Natural killer cell (primary cell): ENCODE measurements around the gene SCYL1. TPM values are rescaled to one million over a fixed set of nuclear protein-coding genes. Genes with fewer than 3 reads are reported as not detected.
"Not testable (repeated sequence)": the region's sequence is repeated elsewhere in the genome, so short reads cannot be mapped to it uniquely, and the experiment has no call there.

Experiments
- ATAC-seq, 3 donors: fragments of 150-1000 bp in 2 of 3; fragments of 200-7000 bp in 1 of 3; cut with Tn5 transposase; 1 replicate in 1 of 3; 2 replicates in 2 of 3; pipeline ENCODE4 v1.10.0; 2021; ENCODE audit warnings: mild to moderate bottlenecking in 2 of 3, moderate library complexity in 2 of 3
- DNase-seq, 2 donors: peaks; one replicate each; pipeline versions ENCODE4 v3.0.0 to v3.0.0-alpha.2; 2013 to 2021; ENCODE audit warnings: mixed read lengths in 1 of 2
- H3K27ac ChIP-seq: one replicate; pipeline ENCODE4 v1.5.1; 2013; ENCODE audit warnings: mild to moderate bottlenecking, low read length
- H3K27me3 ChIP-seq: one replicate; pipeline ENCODE4 v1.6.1; 2013; ENCODE audit warnings: low read length; ENCODE audit not compliant: control insufficient read depth, insufficient read depth
- H3K36me3 ChIP-seq: one replicate; pipeline ENCODE4 v1.6.1; 2013; ENCODE audit warnings: low read length; ENCODE audit not compliant: control insufficient read depth, insufficient read depth
- H3K4me1 ChIP-seq: one replicate; pipeline ENCODE4 v1.6.1; 2013; ENCODE audit warnings: low read length; ENCODE audit not compliant: control insufficient read depth, insufficient read depth
- H3K4me3 ChIP-seq: one replicate; pipeline ENCODE4 v1.5.1; 2013; ENCODE audit warnings: low read length
- H3K9me3 ChIP-seq: one replicate; pipeline ENCODE4 v1.6.1; 2013; ENCODE audit warnings: low read length; ENCODE audit not compliant: control insufficient read depth, insufficient read depth
- H3K27ac Mint-ChIP-seq, 2 donors: one replicate each; pipeline ENCODE4 v1.8.0; 2022; ENCODE audit warnings: mild to moderate bottlenecking in 2 of 2, mixed read lengths in 2 of 2, moderate library complexity in 1 of 2
- H3K27me3 Mint-ChIP-seq, 2 donors: one replicate each; pipeline ENCODE4 v1.8.0; 2022; ENCODE audit warnings: low read depth in 2 of 2, mixed read lengths in 2 of 2
- H3K36me3 Mint-ChIP-seq: one replicate; pipeline ENCODE4 v1.8.0; 2022; ENCODE audit warnings: mixed read lengths
- H3K4me1 Mint-ChIP-seq, 2 donors: one replicate each; pipeline ENCODE4 v1.8.0; 2022; ENCODE audit warnings: mixed read lengths in 2 of 2
- H3K4me3 Mint-ChIP-seq: one replicate; pipeline ENCODE4 v1.8.0; 2022; ENCODE audit warnings: mild to moderate bottlenecking, moderate library complexity, mixed read lengths
- H3K9me3 Mint-ChIP-seq, 2 donors: one replicate each; pipeline ENCODE4 v1.8.0; 2022; ENCODE audit warnings: mixed read lengths in 2 of 2
- WGBS: methylation state at CpG from one replicate; pipeline ENCODE4 v1.1.7; 2013; ENCODE audit warnings: missing lambda C conversion rate; ENCODE audit not compliant: insufficient coverage; 5-methylcytosine and 5-hydroxymethylcytosine counted together
- intact Hi-C: fragments of 100-400 bp; cut with micrococcal nuclease; formaldehyde crosslinking; loops from one replicate; pipeline ENCODE4 v1.14.2; 2022
- total RNA-seq, 4 donors: library from RNA; stranded (reverse); fragments of 120-200 nt in 1 of 4; gene quantifications; one replicate each; pipeline versions ENCODE4 v1.2.3 to v1.2.4, GENCODE V29; 2013 to 2022
- TF ChIP-seq, protein P1 (sequence below): fragments of 200-600 bp; IDR thresholded peaks from one replicate; pipeline ENCODE4 v1.8.0; 2022; ENCODE audit warnings: antibody characterized with exemption

Gene SCYL1
- total RNA-seq, 3 donors from 2014 or later (not counting 1 experiment from before 2014, with no cell fraction given): 61.7 to 79.9 (median 71.3) TPM

DNA sequence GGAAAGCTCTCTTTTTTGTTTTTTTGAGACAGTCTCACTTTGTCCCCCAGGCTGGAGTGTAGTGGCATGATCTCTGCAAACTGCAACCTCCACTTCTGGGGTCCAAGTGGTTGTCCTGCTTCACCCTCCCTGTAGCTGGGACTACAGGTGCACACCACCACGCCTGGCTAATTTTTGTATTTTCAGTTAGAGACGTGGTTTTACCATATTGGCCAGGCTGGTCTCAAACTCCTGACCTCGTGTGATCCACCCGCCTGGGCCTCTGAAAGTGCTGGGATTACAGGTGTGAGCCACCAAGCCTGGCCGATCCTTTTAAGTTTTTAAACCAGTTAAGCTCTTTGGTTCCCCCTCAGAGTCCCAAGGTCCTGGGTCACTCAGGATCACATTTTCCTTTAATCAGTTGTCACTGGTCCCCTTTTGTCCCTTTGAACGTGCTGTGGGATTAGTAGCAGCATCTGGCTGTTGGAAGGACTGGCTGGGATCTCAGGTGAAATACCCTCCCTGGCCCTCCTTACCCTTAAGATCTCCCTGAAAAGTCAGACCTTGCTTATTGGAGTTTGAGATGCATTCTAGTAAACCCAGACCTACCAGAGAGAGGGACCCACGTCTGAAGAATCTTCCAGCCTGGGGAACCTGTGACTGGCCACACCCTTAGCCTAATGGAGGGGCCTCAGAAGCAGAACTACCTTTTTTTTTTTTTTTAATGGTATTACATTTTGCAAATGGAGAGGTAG is 17.9 kb upstream of the SCYL1 start:
- peaks cover 11% of the 10 kb centered on the region for H3K36me3 Mint-ChIP-seq
- Histone ChIP-seq H3K27me3 (no peaks in the 10 kb centered on the region), H3K4me1 (peaks cover 47% of the 10 kb centered on the region), H3K36me3 (peaks cover 53% of the 10 kb centered on the region), H3K4me3 (no peak overlapping the region), H3K27ac (peak overlapping the region; percentile 69), H3K9me3 (no peaks in the 10 kb centered on the region)
- H3K4me3 Mint-ChIP-seq: no peak overlapping the region
- H3K4me1 Mint-ChIP-seq: peaks cover 49 to 59% of the 10 kb centered on the region in 2 donors
- intact Hi-C loops: loop anchor here (1.0 to 10.0 kb wide), 3 partner anchors 10 to 292 kb away; no protein-coding TSS in a partner anchor
- DNase-seq (peak in 1 of 2 donors; percentile 48), ATAC-seq (peak; percentile 23 to 43 (median 25))
- no peaks in the 10 kb centered on the region for H3K27me3 Mint-ChIP-seq
- no peaks in the 10 kb centered on the region for H3K9me3 Mint-ChIP-seq
- TF ChIP-seq, protein P1, sequence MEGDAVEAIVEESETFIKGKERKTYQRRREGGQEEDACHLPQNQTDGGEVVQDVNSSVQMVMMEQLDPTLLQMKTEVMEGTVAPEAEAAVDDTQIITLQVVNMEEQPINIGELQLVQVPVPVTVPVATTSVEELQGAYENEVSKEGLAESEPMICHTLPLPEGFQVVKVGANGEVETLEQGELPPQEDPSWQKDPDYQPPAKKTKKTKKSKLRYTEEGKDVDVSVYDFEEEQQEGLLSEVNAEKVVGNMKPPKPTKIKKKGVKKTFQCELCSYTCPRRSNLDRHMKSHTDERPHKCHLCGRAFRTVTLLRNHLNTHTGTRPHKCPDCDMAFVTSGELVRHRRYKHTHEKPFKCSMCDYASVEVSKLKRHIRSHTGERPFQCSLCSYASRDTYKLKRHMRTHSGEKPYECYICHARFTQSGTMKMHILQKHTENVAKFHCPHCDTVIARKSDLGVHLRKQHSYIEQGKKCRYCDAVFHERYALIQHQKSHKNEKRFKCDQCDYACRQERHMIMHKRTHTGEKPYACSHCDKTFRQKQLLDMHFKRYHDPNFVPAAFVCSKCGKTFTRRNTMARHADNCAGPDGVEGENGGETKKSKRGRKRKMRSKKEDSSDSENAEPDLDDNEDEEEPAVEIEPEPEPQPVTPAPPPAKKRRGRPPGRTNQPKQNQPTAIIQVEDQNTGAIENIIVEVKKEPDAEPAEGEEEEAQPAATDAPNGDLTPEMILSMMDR: no peak
- no peak overlapping the region for H3K27ac Mint-ChIP-seq
- 18% methylated on average over 7 of the region's 7 CpGs for WGBS

DNA sequence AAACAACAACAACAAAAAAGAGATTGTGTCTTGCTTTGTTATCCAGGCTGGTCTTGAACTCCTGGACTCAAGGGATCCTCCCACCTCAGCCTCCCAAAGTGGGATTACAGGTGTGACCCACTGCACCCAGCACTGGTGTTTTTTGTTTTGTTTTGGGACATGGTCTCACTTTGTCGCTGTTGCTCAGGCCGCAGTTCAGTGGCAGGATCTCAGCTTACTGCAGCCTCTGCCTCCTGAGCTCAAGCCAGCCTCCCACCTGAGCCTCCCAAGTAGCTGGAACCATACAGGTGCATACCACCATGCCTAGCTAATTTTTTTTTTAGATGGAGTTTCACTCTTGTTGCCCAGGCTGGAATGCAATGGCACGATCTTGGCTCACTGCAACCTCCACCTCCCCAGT is 12.6 kb upstream of the SCYL1 start:
- H3K4me1 ChIP-seq: peaks cover 20% of the 10 kb centered on the region
- ATAC-seq, H3K9me3 ChIP-seq, H3K27ac ChIP-seq, H3K36me3 ChIP-seq, H3K27me3 ChIP-seq, DNase-seq, intact Hi-C loops, H3K27ac Mint-ChIP-seq, H3K4me3 ChIP-seq, H3K9me3 Mint-ChIP-seq, H3K36me3 Mint-ChIP-seq, H3K27me3 Mint-ChIP-seq, H3K4me3 Mint-ChIP-seq: not testable (repeated sequence)
- H3K4me1 Mint-ChIP-seq: peaks cover 12 to 21% of the 10 kb centered on the region in 2 donors
- WGBS: 98% methylated on average over 3 of the region's 3 CpGs

DNA sequence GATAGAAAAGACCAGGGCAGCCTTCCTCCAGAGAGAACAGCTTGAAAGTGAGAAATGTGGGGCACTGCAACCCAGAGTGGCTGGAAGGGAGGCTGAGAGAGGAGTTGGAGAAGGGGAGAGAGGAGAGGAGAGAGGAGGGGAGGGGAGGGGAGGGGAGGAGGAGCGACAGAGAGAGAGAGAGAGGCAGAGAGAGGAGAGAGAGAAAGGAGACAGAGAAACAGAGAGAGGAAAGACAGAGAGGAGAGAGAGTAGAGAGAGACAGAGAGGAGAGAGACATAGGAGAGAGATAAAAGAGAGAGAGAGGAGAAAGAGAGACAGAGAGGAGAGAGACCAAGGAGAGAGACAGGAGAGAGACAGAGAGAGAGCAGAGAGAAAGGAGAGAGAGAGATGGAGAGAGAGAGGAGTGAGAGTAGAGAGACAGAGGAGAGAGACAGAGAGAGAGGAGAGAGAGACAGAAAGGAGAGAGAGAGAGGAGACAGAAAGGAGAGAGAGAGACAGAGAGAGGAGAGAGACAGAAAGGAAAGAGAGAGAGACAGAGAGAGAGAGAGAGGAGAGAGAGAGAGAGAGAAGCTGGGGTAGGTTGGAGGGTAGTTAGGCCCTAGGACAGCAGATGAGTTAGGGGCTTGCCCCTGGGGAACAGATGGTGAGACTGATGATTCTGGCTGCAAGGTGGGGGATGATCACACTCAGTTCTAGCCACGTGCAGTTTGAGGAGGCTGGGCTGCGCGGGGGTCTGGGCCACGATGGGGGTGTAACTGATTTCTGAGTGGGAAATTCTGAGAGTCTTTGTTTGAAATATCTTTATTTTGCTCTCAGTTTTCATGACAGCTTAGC is 8.5 kb upstream of the SCYL1 start:
- TF ChIP-seq, protein P1: no peak
- H3K27ac Mint-ChIP-seq: peak overlapping the region; percentile 33 to 50
- H3K36me3 Mint-ChIP-seq: no peaks in the 10 kb centered on the region
- H3K4me1 Mint-ChIP-seq: peaks cover 0 to 9% of the 10 kb centered on the region in 2 donors
- H3K27ac ChIP-seq: no peak overlapping the region
- intact Hi-C loops: no loop called here
- no peaks in the 10 kb centered on the region for H3K27me3 ChIP-seq
- ATAC-seq (peak in 2 of 3 donors; percentile 17 to 37), DNase-seq (no peak)
- WGBS: 74% methylated on average over 5 of the region's 5 CpGs
- no peaks in the 10 kb centered on the region for H3K9me3 Mint-ChIP-seq
- no peaks in the 10 kb centered on the region for H3K4me1 ChIP-seq
- H3K4me3 Mint-ChIP-seq: peak overlapping the region; percentile 8
- no peaks in the 10 kb centered on the region for H3K36me3 ChIP-seq
- H3K9me3 ChIP-seq: no peaks in the 10 kb centered on the region
- no peaks in the 10 kb centered on the region for H3K27me3 Mint-ChIP-seq
- H3K4me3 ChIP-seq: no peak overlapping the region

DNA sequence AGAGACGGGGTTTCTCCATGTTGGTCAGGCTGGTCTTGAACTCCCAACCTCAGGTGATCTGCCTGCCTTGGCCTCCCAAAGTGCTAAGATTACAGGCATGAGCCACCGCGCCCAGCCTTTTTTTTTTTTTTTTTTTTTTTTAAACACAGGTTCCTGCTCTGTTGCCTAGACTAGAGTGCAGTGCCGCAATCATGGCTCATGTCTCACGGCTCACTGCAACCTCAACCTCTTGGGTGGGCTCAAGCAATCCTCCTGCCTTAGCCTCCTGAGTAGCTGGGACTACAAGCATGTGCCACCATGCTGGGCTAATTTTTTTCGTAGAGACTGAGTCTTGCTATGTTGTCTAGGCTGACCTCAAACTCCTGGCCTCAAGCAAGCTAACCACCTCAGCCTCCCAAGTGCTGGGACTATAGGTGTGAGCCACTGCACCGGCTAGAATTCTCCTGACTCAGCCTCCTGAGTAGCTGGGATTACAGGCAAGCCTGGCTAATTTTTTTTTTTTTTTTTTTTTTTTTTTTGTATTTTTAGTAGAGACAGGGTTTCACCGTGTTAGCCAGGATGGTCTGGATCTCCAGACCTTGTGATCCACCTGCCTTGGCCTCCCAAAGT is 5.8 kb upstream of the SCYL1 start:
- H3K36me3 ChIP-seq, H3K27me3 Mint-ChIP-seq, H3K4me3 Mint-ChIP-seq, H3K36me3 Mint-ChIP-seq, DNase-seq, H3K4me1 ChIP-seq, H3K9me3 ChIP-seq, H3K9me3 Mint-ChIP-seq, intact Hi-C loops, ATAC-seq, H3K27ac ChIP-seq, H3K4me3 ChIP-seq, H3K27me3 ChIP-seq, H3K27ac Mint-ChIP-seq: not testable (repeated sequence)
- WGBS: 94% methylated on average over 7 of the region's 8 CpGs
- peaks cover 5 to 14% of the 10 kb centered on the region in 2 donors for H3K4me1 Mint-ChIP-seq

DNA sequence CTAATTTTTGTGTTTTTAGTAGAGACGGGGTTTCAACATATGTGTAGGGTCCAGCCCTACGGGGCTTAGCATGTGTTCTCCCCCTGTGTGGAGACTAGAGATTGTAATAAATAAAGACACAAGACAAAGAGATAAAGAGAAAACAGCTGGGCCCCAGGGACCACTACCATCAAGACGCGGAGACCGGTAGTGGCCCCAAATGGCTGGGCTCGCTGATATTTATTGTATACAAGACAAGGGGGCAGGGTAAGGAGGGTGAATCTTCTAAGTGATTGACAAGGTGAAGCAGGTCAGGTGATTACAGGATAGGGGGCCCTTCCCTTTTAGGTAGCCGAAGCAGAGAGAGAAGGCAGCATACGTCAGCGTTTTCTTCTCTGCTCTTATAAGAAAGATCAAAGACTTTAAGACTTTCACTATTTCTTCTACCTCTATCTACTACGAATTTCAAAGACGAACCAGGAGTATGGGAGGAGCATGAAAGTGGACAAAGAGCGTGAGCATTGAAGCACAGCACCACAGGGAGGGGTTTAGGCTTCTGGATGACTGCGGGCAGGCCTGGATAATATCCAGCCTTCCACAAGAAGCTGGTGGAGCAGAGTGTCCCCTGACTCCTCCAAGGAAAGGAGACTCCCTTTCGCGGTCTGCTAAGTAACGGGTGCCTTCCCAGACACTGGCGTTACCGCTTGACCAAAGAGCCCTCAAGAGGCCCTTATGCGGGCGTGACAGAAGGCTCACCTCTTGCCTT is 2.9 kb upstream of the SCYL1 start:
- H3K9me3 Mint-ChIP-seq, H3K4me3 ChIP-seq, H3K27ac Mint-ChIP-seq, H3K27ac ChIP-seq, intact Hi-C loops, H3K4me3 Mint-ChIP-seq, H3K27me3 Mint-ChIP-seq, H3K9me3 ChIP-seq, ATAC-seq, H3K36me3 ChIP-seq, H3K27me3 ChIP-seq, H3K36me3 Mint-ChIP-seq: not testable (repeated sequence)
- peaks cover 5 to 21% of the 10 kb centered on the region in 2 donors for H3K4me1 Mint-ChIP-seq
- DNase-seq: peak in 1 of 2 donors; percentile 60
- WGBS: 89% methylated on average over 15 of the region's 20 CpGs
- peaks cover 30% of the 10 kb centered on the region for H3K4me1 ChIP-seq
